GM12878 (cell line): ENCODE measurements around the gene TTC22. TPM values are rescaled to one million over a fixed set of nuclear protein-coding genes. Genes with fewer than 3 reads are reported as not detected.

Source experiments
- ATAC-seq: fragments of 200-7000 bp; cut with Tn5 transposase; 3 replicates; pipeline ENCODE4 v1.9.1; 2020; ENCODE audit warnings: mild to moderate bottlenecking, moderate library complexity
- BruUV-seq: library from RNA; stranded (reverse); fragments of 400-500 nt; replicated peaks from 2 replicates; lab custom pipeline; 2021; lab: Mats Ljungman, UMichigan
- CTCF ChIA-PET: fragments of 300-600 bp; sonication (Branson Sonifier 250); formaldehyde crosslinking; extraction: SDS; loops from one replicate; lab custom pipeline; 2021; ENCODE audit warnings: inconsistent platforms; lab: Yijun Ruan, JAX
- POLR2A ChIA-PET: fragments of 350-600 bp; formaldehyde crosslinking; extraction: SDS; loops from one replicate; lab custom pipeline; 2021; ENCODE audit warnings: inconsistent platforms; lab: Charles Lee
- RAD21 ChIA-PET: fragments of 300-600 bp; sonication (Branson Sonifier 250); formaldehyde crosslinking; loops from one replicate; lab custom pipeline; 2023; ENCODE audit warnings: antibody characterized with exemption; ENCODE audit not compliant: unreplicated experiment; lab: Charles Lee
- SMC1A ChIA-PET: fragments of 300-600 bp; sonication (Branson Sonifier 250); formaldehyde crosslinking; loops from one replicate; lab custom pipeline; 2023; ENCODE audit not compliant: unreplicated experiment, uncharacterized antibody; lab: Charles Lee
- DNase-seq: peaks from one replicate; pipeline ENCODE4 v3.0.0-alpha.2; 2011; ENCODE audit warnings: low read depth, low spot score
- FAIRE-seq: peaks from 3 replicates; lab custom pipeline; 2011; peaks lifted over from hg19 to GRCh38; lab: Jason Lieb, UNC
- H2AFZ ChIP-seq: 2 replicates; pipeline ENCODE4 v1.6.0; 2011; ENCODE audit warnings: low read depth, low read length, control low read depth; ENCODE audit not compliant: control insufficient read depth
- H3K27ac ChIP-seq: 2 replicates; pipeline ENCODE4 v1.5.1; 2011; ENCODE audit warnings: control low read depth; ENCODE audit not compliant: control insufficient read depth, insufficient read depth
- H3K27me3 ChIP-seq, 2 experiments: replicated peaks in 1 of 2; 2 replicates each; pipeline versions ENCODE4 v1.6.0 to v1.6.1; 2011; ENCODE audit warnings: low read length in 1 of 2; ENCODE audit not compliant: control insufficient read depth in 2 of 2, insufficient read depth in 2 of 2
- H3K36me3 ChIP-seq, 2 experiments: 2 replicates each; pipeline ENCODE4 v1.5.1; 2011; ENCODE audit warnings: low read length in 1 of 2; ENCODE audit not compliant: control insufficient read depth in 2 of 2, insufficient read depth in 2 of 2
- H3K4me1 ChIP-seq: 2 replicates; pipeline ENCODE4 v1.6.1; 2011; ENCODE audit warnings: mild to moderate bottlenecking, low read length, moderate library complexity, mixed read lengths; ENCODE audit not compliant: control insufficient read depth, insufficient read depth
- H3K4me2 ChIP-seq: 2 replicates; pipeline ENCODE4 v1.6.0; 2011; ENCODE audit warnings: control low read depth; ENCODE audit not compliant: control insufficient read depth, insufficient read depth
- H3K4me3 ChIP-seq: fragments of 200-600 bp; sonication (generic); 2 replicates; pipeline ENCODE4 v1.5.1; 2016
- H3K79me2 ChIP-seq: 2 replicates; pipeline ENCODE4 v1.6.0; 2011; ENCODE audit warnings: low read length; ENCODE audit not compliant: control insufficient read depth, insufficient read depth
- H3K9ac ChIP-seq: 2 replicates; pipeline ENCODE4 v1.8.0; 2011; ENCODE audit warnings: low read length, control low read depth, mixed read lengths; ENCODE audit not compliant: control insufficient read depth, insufficient read depth
- H3K9me3 ChIP-seq: replicated peaks from 3 replicates; pipeline ENCODE4 v1.5.1; 2011; ENCODE audit warnings: mild to moderate bottlenecking, low read length; ENCODE audit not compliant: control insufficient read depth, insufficient read depth
- H4K20me1 ChIP-seq: 2 replicates; pipeline ENCODE4 v1.6.0; 2011; ENCODE audit not compliant: control insufficient read depth, insufficient read depth
- ASH2L ChIP-seq: fragments of 300-600, 200-600 bp; sonication (generic); IDR thresholded peaks from 2 replicates; pipeline ENCODE4 v1.6.1; 2017; ENCODE audit warnings: low read depth, mild to moderate bottlenecking, borderline replicate concordance
- GABPA ChIP-seq: IDR thresholded peaks from 2 replicates; pipeline ENCODE4 v1.6.1; 2014; ENCODE audit warnings: antibody characterized with exemption, low read depth, mild to moderate bottlenecking, inconsistent platforms
- KLF5 ChIP-seq: fragments of 450-650 bp; IDR thresholded peaks from 2 replicates; pipeline ENCODE4 v1.6.1; 2014; ENCODE audit warnings: mild to moderate bottlenecking; ENCODE audit not compliant: partially characterized antibody
- LARP7 ChIP-seq: fragments of 450-650 bp; IDR thresholded peaks from 2 replicates; pipeline ENCODE4 v1.6.1; 2017; ENCODE audit warnings: mild to moderate bottlenecking
- NR2F1 ChIP-seq: fragments of 450-650 bp; conservative IDR thresholded peaks from 2 replicates; pipeline ENCODE4 v1.6.1; 2017; ENCODE audit warnings: mild to moderate bottlenecking
- POLR2AphosphoS5 ChIP-seq: IDR thresholded peaks from 2 replicates; pipeline ENCODE4 v1.6.1; 2011; ENCODE audit warnings: mild to moderate bottlenecking, low read length, inconsistent platforms
- SMC3 ChIP-seq: IDR thresholded peaks from 2 replicates; pipeline ENCODE4 v1.6.1; 2011; ENCODE audit warnings: low read length, improper control_type of control experiment, borderline replicate concordance
- TARDBP ChIP-seq: IDR thresholded peaks from 2 replicates; pipeline ENCODE4 v1.6.1; 2016; ENCODE audit warnings: borderline replicate concordance
- WGBS: methylation state at CpG from one replicate; pipeline ENCODE4 v1.1.6; 2016; ENCODE audit warnings: low lambda C conversion rate; ENCODE audit not compliant: insufficient replicate concordance, insufficient coverage; ENCODE audit errors: missing lambda C conversion rate; 5-methylcytosine and 5-hydroxymethylcytosine counted together
- in situ Hi-C: fragments of 300-500 bp; cut with MboI; formaldehyde crosslinking; loops from 9 replicates; pipeline ENCODE4 v1.14.3; 2018; ENCODE audit warnings: mixed read lengths
- intact Hi-C: fragments of 100-400 bp; cut with micrococcal nuclease; formaldehyde crosslinking; loops from one replicate; pipeline ENCODE4 v1.14.2; 2022; ENCODE audit not compliant: unreplicated experiment
- polyA plus RNA-seq, 11 experiments: library from polyadenylated mRNA; depleted of rRNA in 4 of 11; unstranded in 6 of 11; stranded (reverse) in 5 of 11; fragments of >200 nt; fragmentation: Nextera tagmentation in 4 of 11; fragmentation: Illumina TruSeq in 1 of 11; extraction: Ambion mirVana in 4 of 11; extraction: Trizol in 1 of 11; gene quantifications; 1 replicate in 1 of 11; 2 replicates in 10 of 11; pipeline versions ENCODE4 v1.2.1 to v1.2.3, GENCODE V29; 2011 to 2016; ENCODE audit warnings: inconsistent platforms in 2 of 11, missing spikeins in 2 of 11, low read depth in 1 of 11
- total RNA-seq, 4 experiments: library from RNA; depleted of rRNA in 3 of 4; stranded (reverse); fragments of >200 nt in 3 of 4; fragmentation: Illumina TruSeq in 1 of 4; extraction: Trizol in 1 of 4; gene quantifications; 2 replicates each; pipeline versions ENCODE4 v1.2.1 to v1.2.3, GENCODE V29; 2013 to 2021
- TF ChIP-seq, protein P1 (sequence below): fragments of 450-650 bp; IDR thresholded peaks from 2 replicates; pipeline ENCODE4 v1.6.1; 2017; ENCODE audit warnings: mild to moderate bottlenecking
- TF ChIP-seq, protein P2 (sequence below), 3 experiments: IDR thresholded peaks in 2 of 3; conservative IDR thresholded peaks in 1 of 3; 2 replicates each; pipeline ENCODE4 v1.5.1; 2011; ENCODE audit warnings: low read depth in 3 of 3, low read length in 3 of 3, mild to moderate bottlenecking in 3 of 3, control low read depth in 2 of 3, moderate library complexity in 2 of 3, inconsistent platforms in 1 of 3, mixed read lengths in 1 of 3; ENCODE audit not compliant: control insufficient read depth in 2 of 3, insufficient read depth in 1 of 3; ENCODE audit errors: extremely low read depth in 1 of 3
- TF ChIP-seq, protein P3 (sequence below): IDR thresholded peaks from 2 replicates; pipeline ENCODE4 v1.6.1; 2012; ENCODE audit warnings: mild to moderate bottlenecking, low read depth, low read length

The TTC22 gene
- total and polyA plus RNA-seq, 10 of the 15 experiments (the other 5 are each of a cell fraction or from before 2014, with no cell fraction given), result 0.64 to 5.1 (median 1.9) TPM

DNA sequence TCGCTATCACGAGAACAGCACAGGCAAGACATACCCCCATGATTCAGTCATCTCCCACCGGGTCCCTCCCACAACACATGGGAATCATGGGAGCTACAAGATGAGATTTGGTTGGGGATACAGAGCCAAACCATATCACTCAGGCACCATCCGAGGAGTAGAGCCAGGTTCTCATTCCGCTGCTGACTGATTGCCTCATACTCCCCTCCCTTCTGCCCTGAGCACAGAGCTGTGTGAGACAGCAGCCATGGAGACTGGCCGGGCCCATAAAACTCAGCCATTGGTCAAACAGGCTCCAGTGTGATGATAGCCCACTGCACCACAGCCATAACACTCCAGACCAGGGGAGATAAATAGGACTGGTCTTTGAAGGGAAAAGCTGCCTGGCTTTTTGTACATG lies 62.9 kb downstream of the TTC22 start:
- no peak for FAIRE-seq
- Histone ChIP-seq H3K79me2 (no peaks in the 10 kb centered on the region), H3K4me2 (no peak overlapping the region), H3K4me3 (no peak overlapping the region), H4K20me1 (no peaks in the 10 kb centered on the region), H2AFZ (no peak overlapping the region), H3K27ac (no peak overlapping the region), H3K27me3 (no peaks in the 10 kb centered on the region), H3K4me1 (no peaks in the 10 kb centered on the region), H3K36me3 (peaks cover 14 to 33% of the 10 kb centered on the region in 2 experiments), H3K9ac (no peak overlapping the region), H3K9me3 (no peaks in the 10 kb centered on the region)
- ChIA-PET RAD21 (no interaction called here), CTCF (no interaction called here), SMC1A (no interaction called here), POLR2A (no interaction called here)
- no peak for ATAC-seq
- no peak for DNase-seq
- TF ChIP-seq, protein P1, sequence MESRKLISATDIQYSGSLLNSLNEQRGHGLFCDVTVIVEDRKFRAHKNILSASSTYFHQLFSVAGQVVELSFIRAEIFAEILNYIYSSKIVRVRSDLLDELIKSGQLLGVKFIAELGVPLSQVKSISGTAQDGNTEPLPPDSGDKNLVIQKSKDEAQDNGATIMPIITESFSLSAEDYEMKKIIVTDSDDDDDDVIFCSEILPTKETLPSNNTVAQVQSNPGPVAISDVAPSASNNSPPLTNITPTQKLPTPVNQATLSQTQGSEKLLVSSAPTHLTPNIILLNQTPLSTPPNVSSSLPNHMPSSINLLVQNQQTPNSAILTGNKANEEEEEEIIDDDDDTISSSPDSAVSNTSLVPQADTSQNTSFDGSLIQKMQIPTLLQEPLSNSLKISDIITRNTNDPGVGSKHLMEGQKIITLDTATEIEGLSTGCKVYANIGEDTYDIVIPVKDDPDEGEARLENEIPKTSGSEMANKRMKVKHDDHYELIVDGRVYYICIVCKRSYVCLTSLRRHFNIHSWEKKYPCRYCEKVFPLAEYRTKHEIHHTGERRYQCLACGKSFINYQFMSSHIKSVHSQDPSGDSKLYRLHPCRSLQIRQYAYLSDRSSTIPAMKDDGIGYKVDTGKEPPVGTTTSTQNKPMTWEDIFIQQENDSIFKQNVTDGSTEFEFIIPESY, result no peak
- TF ChIP-seq POLR2AphosphoS5, result no peak
- no TSS peak for BruUV-seq
- WGBS, result 97% methylated on average over 6 of the region's 6 CpGs
- intact Hi-C loops (no loop called here), in situ Hi-C loops (no loop called here)

DNA sequence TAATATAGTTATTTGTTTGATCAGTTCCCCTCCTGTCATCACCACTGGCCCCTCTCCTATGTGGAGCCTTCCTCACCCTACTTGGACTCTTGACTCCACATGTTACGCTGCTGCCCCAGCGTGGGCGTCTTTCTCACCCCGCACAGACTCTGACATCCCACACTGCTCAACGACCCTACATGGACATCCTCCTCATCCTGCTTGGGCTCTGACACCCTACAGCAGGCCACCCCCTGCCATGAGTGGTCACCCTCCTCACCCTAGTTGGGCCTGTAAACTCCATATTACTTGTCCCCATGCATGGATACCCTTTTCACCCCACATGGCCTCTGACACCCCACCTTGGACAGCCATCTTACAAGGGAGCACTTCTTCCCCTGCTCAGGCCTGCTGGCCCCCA lies 64.4 kb downstream of the TTC22 start:
- RAD21 ChIA-PET, result no interaction called here
- in situ Hi-C loops, result no loop called here
- Histone ChIP-seq H3K9ac (no peak overlapping the region), H3K4me3 (no peak overlapping the region), H3K36me3 (peaks cover 10 to 28% of the 10 kb centered on the region in 2 experiments), H3K79me2 (no peaks in the 10 kb centered on the region), H3K27me3 (no peaks in the 10 kb centered on the region), H3K27ac (no peak overlapping the region), H3K4me2 (no peak overlapping the region), H3K9me3 (no peaks in the 10 kb centered on the region), H2AFZ (no peak overlapping the region), H3K4me1 (no peaks in the 10 kb centered on the region), H4K20me1 (no peaks in the 10 kb centered on the region)
- CTCF ChIA-PET, result no interaction called here
- DNase-seq (no peak), ATAC-seq (no peak), FAIRE-seq (no peak)
- SMC1A ChIA-PET, result no interaction called here
- POLR2A ChIA-PET, result no interaction called here
- intact Hi-C loops, result no loop called here
- WGBS, result 98% methylated on average over 5 of the region's 5 CpGs
- no TSS peak for BruUV-seq
- TF ChIP-seq, protein P2, sequence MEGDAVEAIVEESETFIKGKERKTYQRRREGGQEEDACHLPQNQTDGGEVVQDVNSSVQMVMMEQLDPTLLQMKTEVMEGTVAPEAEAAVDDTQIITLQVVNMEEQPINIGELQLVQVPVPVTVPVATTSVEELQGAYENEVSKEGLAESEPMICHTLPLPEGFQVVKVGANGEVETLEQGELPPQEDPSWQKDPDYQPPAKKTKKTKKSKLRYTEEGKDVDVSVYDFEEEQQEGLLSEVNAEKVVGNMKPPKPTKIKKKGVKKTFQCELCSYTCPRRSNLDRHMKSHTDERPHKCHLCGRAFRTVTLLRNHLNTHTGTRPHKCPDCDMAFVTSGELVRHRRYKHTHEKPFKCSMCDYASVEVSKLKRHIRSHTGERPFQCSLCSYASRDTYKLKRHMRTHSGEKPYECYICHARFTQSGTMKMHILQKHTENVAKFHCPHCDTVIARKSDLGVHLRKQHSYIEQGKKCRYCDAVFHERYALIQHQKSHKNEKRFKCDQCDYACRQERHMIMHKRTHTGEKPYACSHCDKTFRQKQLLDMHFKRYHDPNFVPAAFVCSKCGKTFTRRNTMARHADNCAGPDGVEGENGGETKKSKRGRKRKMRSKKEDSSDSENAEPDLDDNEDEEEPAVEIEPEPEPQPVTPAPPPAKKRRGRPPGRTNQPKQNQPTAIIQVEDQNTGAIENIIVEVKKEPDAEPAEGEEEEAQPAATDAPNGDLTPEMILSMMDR (IDR thresholded peaks at IDR 0.05 in 2 of 3, conservative IDR thresholded peaks at IDR 0.05 in 1 of 3; ENCODE audit: control insufficient read depth in 2 of 3, extremely low read depth in 1 of 3, insufficient read depth in 1 of 3, low read depth in 3 of 3, low read length in 3 of 3), result no peak
- TF ChIP-seq NR2F1 (no peak), GABPA (no peak), LARP7 (no peak), ASH2L (no peak), KLF5 (no peak), TARDBP (no peak), SMC3 (no peak)
- TF ChIP-seq, protein P3, sequence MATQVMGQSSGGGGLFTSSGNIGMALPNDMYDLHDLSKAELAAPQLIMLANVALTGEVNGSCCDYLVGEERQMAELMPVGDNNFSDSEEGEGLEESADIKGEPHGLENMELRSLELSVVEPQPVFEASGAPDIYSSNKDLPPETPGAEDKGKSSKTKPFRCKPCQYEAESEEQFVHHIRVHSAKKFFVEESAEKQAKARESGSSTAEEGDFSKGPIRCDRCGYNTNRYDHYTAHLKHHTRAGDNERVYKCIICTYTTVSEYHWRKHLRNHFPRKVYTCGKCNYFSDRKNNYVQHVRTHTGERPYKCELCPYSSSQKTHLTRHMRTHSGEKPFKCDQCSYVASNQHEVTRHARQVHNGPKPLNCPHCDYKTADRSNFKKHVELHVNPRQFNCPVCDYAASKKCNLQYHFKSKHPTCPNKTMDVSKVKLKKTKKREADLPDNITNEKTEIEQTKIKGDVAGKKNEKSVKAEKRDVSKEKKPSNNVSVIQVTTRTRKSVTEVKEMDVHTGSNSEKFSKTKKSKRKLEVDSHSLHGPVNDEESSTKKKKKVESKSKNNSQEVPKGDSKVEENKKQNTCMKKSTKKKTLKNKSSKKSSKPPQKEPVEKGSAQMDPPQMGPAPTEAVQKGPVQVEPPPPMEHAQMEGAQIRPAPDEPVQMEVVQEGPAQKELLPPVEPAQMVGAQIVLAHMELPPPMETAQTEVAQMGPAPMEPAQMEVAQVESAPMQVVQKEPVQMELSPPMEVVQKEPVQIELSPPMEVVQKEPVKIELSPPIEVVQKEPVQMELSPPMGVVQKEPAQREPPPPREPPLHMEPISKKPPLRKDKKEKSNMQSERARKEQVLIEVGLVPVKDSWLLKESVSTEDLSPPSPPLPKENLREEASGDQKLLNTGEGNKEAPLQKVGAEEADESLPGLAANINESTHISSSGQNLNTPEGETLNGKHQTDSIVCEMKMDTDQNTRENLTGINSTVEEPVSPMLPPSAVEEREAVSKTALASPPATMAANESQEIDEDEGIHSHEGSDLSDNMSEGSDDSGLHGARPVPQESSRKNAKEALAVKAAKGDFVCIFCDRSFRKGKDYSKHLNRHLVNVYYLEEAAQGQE, result no peak
